SK-N-SH treated with all-trans-retinoic acid at 6 μM for 48 hours (cell line): ENCODE results near the gene CERT1.

ENCODE experiments used
- ATAC-seq: fragments of 200-7000 bp; cut with Tn5 transposase; 3 replicates; pipeline ENCODE4 v1.9.1; 2020; ENCODE audit warnings: mild to moderate bottlenecking, moderate library complexity
- ARNTL ChIP-seq: fragments of 450-650 bp; formaldehyde crosslinking; IDR thresholded peaks from 2 replicates; pipeline ENCODE4 v1.5.0; 2020; ENCODE audit warnings: low read depth, mild to moderate bottlenecking, moderate library complexity, borderline replicate concordance
- BACH2 ChIP-seq: fragments of 250-450 bp; sonication (Bioruptor Pico); IDR thresholded peaks from 2 replicates; pipeline ENCODE4 v1.9.0; 2021; ENCODE audit warnings: mild to moderate bottlenecking, borderline replicate concordance
- CSDC2 ChIP-seq: fragments of 250-450 bp; sonication (Bioruptor Pico); IDR thresholded peaks from 2 replicates; pipeline ENCODE4 v1.5.0; 2020; ENCODE audit warnings: mild to moderate bottlenecking, moderate library complexity
- ESRRG ChIP-seq: fragments of 250-450 bp; sonication (Bioruptor Pico); IDR thresholded peaks from 2 replicates; pipeline ENCODE4 v1.6.1; 2021; ENCODE audit warnings: mild to moderate bottlenecking
- GLIS3 ChIP-seq: fragments of 250-450 bp; sonication (Bioruptor Pico); IDR thresholded peaks from 2 replicates; pipeline ENCODE4 v1.5.0; 2020; ENCODE audit warnings: mild to moderate bottlenecking, moderate library complexity
- ISL1 ChIP-seq: fragments of 250-450 bp; sonication (Bioruptor Pico); IDR thresholded peaks from 2 replicates; pipeline ENCODE4 v2.1.2; 2022; ENCODE audit warnings: mild to moderate bottlenecking, moderate library complexity
- PPARA ChIP-seq: fragments of 250-450 bp; sonication (Bioruptor Pico); IDR thresholded peaks from 2 replicates; pipeline ENCODE4 v1.5.0; 2020; ENCODE audit warnings: mild to moderate bottlenecking, borderline replicate concordance
- SNAI2 ChIP-seq: fragments of 250-450 bp; sonication (Bioruptor Pico); IDR thresholded peaks from 2 replicates; pipeline ENCODE4 v1.5.0; 2020; ENCODE audit warnings: mild to moderate bottlenecking, moderate library complexity
- TCF4 ChIP-seq: fragments of 250-450 bp; sonication (Bioruptor Pico); IDR thresholded peaks from 2 replicates; pipeline ENCODE4 v1.8.0; 2021; ENCODE audit warnings: mild to moderate bottlenecking, moderate library complexity, borderline replicate concordance
- TOX ChIP-seq: fragments of 250-450 bp; sonication (Bioruptor Pico); IDR thresholded peaks from 2 replicates; pipeline ENCODE4 v1.8.0; 2021; ENCODE audit warnings: mild to moderate bottlenecking, moderate library complexity, borderline replicate concordance
- ZC3H10 ChIP-seq: fragments of 250-450 bp; sonication (Bioruptor Pico); IDR thresholded peaks from 2 replicates; pipeline ENCODE4 v1.5.1; 2021; ENCODE audit warnings: mild to moderate bottlenecking, moderate library complexity
- ZFP30 ChIP-seq: fragments of 450-650 bp; formaldehyde crosslinking; IDR thresholded peaks from 2 replicates; pipeline ENCODE4 v1.5.0; 2022; ENCODE audit warnings: mild to moderate bottlenecking, moderate library complexity
- ZNF565 ChIP-seq: fragments of 450-650 bp; formaldehyde crosslinking; conservative IDR thresholded peaks from 2 replicates; pipeline ENCODE4 v1.5.0; 2020; ENCODE audit warnings: low read depth, mild to moderate bottlenecking, moderate library complexity
- ZNF70 ChIP-seq: fragments of 450-650 bp; formaldehyde crosslinking; IDR thresholded peaks from 2 replicates; pipeline ENCODE4 v1.5.0; 2020; ENCODE audit warnings: mild to moderate bottlenecking, moderate library complexity
- ZNF8 ChIP-seq: fragments of 450-650 bp; formaldehyde crosslinking; IDR thresholded peaks from 2 replicates; pipeline ENCODE4 v1.5.0; 2020; ENCODE audit warnings: mild to moderate bottlenecking, moderate library complexity
- TF ChIP-seq, protein P1 (sequence below): fragments of 250-450 bp; sonication (Bioruptor Pico); IDR thresholded peaks from 2 replicates; pipeline ENCODE4 v1.8.0; 2021; ENCODE audit warnings: low read depth, mild to moderate bottlenecking, moderate library complexity, borderline replicate concordance
- TF ChIP-seq, protein P2 (sequence below): fragments of 250-450 bp; sonication (Bioruptor Pico); IDR thresholded peaks from 2 replicates; pipeline ENCODE4 v1.8.0; 2020; ENCODE audit warnings: mild to moderate bottlenecking, moderate library complexity, borderline replicate concordance
- TF ChIP-seq, protein P3 (sequence below): fragments of 250-450 bp; sonication (Bioruptor Pico); IDR thresholded peaks from 2 replicates; pipeline ENCODE4 v1.5.1; 2021; ENCODE audit warnings: mild to moderate bottlenecking, moderate library complexity
- TF ChIP-seq, protein P4 (sequence below): fragments of 250-450 bp; sonication (Bioruptor Pico); IDR thresholded peaks from 2 replicates; pipeline ENCODE4 v1.5.0; 2020; ENCODE audit warnings: mild to moderate bottlenecking, moderate library complexity
- TF ChIP-seq, protein P5 (sequence below): fragments of 250-450 bp; sonication (Bioruptor Pico); IDR thresholded peaks from 2 replicates; pipeline ENCODE4 v1.5.1; 2020; ENCODE audit warnings: low read depth, mild to moderate bottlenecking, moderate library complexity

Gene CERT1

DNA sequence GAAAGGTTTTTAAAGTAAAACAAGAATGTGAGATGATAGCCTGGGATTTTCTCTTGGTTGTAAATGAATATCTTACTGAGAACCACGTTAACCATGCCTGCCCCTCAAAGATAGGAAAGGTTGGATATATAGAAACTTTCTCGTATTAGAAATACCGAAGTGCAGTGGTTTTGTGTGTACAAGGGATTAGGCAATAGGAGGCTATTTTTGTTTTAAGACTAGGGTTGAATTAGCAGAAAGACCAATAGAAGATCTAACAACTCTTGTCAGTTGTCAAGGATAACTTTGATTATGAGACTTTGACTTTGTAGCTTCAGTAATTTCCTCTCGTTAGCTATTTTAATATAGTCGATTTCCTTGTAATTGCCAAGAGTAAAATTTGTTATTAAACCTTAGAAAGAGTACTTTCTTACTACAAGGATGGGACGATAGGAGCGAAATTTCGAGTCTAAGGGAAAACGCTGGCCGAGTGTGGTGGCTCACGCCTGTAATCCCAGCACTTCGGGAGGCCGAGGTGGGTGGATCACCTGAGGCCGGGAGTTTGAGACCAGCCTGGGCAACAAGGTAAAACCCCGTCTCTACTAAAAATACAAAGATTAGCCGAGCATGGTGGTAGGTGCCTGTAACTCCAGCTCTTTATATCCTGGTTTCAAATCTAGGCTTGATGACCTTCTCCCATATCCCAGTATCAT, 1.1 kb upstream of the CERT1 start:
- ATAC-seq = no peak
- TF ChIP-seq TOX (CRISPR knock-in tag) (no peak), SNAI2 (CRISPR knock-in tag) (no peak), BACH2 (CRISPR knock-in tag) (no peak), ZNF8 (no peak), ZFP30 (no peak), ISL1 (no peak), ZC3H10 (CRISPR knock-in tag) (no peak), ESRRG (CRISPR knock-in tag) (no peak), ZNF70 (no peak), ARNTL (CRISPR knock-in tag) (no peak), CSDC2 (CRISPR knock-in tag) (no peak), ZNF565 (no peak), PPARA (CRISPR knock-in tag) (no peak)
- TF ChIP-seq, protein P1, sequence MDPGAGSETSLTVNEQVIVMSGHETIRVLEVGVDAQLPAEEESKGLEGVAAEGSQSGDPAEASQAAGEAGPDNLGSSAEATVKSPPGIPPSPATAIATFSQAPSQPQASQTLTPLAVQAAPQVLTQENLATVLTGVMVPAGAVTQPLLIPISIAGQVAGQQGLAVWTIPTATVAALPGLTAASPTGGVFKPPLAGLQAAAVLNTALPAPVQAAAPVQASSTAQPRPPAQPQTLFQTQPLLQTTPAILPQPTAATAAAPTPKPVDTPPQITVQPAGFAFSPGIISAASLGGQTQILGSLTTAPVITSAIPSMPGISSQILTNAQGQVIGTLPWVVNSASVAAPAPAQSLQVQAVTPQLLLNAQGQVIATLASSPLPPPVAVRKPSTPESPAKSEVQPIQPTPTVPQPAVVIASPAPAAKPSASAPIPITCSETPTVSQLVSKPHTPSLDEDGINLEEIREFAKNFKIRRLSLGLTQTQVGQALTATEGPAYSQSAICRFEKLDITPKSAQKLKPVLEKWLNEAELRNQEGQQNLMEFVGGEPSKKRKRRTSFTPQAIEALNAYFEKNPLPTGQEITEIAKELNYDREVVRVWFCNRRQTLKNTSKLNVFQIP (CRISPR knock-in tag) = no peak
- TF ChIP-seq, protein P2, sequence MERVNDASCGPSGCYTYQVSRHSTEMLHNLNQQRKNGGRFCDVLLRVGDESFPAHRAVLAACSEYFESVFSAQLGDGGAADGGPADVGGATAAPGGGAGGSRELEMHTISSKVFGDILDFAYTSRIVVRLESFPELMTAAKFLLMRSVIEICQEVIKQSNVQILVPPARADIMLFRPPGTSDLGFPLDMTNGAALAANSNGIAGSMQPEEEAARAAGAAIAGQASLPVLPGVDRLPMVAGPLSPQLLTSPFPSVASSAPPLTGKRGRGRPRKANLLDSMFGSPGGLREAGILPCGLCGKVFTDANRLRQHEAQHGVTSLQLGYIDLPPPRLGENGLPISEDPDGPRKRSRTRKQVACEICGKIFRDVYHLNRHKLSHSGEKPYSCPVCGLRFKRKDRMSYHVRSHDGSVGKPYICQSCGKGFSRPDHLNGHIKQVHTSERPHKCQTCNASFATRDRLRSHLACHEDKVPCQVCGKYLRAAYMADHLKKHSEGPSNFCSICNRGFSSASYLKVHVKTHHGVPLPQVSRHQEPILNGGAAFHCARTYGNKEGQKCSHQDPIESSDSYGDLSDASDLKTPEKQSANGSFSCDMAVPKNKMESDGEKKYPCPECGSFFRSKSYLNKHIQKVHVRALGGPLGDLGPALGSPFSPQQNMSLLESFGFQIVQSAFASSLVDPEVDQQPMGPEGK (CRISPR knock-in tag) = no peak
- TF ChIP-seq, protein P3, sequence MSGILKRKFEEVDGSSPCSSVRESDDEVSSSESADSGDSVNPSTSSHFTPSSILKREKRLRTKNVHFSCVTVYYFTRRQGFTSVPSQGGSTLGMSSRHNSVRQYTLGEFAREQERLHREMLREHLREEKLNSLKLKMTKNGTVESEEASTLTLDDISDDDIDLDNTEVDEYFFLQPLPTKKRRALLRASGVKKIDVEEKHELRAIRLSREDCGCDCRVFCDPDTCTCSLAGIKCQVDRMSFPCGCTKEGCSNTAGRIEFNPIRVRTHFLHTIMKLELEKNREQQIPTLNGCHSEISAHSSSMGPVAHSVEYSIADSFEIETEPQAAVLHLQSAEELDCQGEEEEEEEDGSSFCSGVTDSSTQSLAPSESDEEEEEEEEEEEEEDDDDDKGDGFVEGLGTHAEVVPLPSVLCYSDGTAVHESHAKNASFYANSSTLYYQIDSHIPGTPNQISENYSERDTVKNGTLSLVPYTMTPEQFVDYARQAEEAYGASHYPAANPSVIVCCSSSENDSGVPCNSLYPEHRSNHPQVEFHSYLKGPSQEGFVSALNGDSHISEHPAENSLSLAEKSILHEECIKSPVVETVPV = no peak
- TF ChIP-seq, protein P4, sequence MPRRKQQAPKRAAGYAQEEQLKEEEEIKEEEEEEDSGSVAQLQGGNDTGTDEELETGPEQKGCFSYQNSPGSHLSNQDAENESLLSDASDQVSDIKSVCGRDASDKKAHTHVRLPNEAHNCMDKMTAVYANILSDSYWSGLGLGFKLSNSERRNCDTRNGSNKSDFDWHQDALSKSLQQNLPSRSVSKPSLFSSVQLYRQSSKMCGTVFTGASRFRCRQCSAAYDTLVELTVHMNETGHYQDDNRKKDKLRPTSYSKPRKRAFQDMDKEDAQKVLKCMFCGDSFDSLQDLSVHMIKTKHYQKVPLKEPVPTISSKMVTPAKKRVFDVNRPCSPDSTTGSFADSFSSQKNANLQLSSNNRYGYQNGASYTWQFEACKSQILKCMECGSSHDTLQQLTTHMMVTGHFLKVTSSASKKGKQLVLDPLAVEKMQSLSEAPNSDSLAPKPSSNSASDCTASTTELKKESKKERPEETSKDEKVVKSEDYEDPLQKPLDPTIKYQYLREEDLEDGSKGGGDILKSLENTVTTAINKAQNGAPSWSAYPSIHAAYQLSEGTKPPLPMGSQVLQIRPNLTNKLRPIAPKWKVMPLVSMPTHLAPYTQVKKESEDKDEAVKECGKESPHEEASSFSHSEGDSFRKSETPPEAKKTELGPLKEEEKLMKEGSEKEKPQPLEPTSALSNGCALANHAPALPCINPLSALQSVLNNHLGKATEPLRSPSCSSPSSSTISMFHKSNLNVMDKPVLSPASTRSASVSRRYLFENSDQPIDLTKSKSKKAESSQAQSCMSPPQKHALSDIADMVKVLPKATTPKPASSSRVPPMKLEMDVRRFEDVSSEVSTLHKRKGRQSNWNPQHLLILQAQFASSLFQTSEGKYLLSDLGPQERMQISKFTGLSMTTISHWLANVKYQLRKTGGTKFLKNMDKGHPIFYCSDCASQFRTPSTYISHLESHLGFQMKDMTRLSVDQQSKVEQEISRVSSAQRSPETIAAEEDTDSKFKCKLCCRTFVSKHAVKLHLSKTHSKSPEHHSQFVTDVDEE (CRISPR knock-in tag) = no peak
- TF ChIP-seq, protein P5, sequence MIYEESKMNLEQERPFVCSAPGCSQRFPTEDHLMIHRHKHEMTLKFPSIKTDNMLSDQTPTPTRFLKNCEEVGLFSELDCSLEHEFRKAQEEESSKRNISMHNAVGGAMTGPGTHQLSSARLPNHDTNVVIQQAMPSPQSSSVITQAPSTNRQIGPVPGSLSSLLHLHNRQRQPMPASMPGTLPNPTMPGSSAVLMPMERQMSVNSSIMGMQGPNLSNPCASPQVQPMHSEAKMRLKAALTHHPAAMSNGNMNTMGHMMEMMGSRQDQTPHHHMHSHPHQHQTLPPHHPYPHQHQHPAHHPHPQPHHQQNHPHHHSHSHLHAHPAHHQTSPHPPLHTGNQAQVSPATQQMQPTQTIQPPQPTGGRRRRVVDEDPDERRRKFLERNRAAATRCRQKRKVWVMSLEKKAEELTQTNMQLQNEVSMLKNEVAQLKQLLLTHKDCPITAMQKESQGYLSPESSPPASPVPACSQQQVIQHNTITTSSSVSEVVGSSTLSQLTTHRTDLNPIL = no peak

DNA sequence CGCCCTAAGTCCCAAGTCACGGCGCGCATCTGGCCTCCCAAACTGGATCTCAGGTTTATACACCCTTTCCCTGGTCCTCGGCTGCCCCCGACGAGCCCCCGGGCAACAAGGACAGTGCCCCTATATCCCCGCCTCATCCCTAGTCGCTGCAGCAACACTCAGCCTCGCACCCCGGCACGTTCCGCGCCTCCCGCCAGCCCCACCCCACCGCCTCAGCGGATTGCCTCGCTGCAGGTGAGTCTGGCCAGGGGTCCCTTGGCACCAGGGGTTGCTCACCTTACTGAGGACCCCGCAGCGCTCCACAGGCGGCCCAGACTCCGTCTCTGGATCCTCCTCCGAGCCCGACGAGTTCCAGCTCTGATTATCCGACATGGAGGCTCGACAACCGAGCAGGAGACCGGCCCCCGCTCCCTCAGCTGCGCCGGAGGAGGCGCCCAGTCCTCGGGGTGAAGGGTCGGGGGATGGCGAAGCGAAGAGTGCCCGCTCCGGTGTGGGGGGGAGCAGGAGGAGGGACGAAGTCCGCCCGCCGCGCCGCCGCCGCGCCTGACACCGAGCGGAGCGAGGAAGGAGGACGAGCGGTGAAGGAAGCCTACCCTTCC, 494 bp downstream of the CERT1 start:
- no peak for TF ChIP-seq ZNF565
- no peak for TF ChIP-seq ZNF8
- TF ChIP-seq BACH2 (CRISPR knock-in tag) = no peak
- TF ChIP-seq TCF4 (CRISPR knock-in tag) = no peak
- no peak for TF ChIP-seq ISL1
- no peak for TF ChIP-seq GLIS3 (CRISPR knock-in tag)
- TF ChIP-seq, protein P3 = no peak
- TF ChIP-seq ESRRG (CRISPR knock-in tag) = no peak
- TF ChIP-seq SNAI2 (CRISPR knock-in tag) = no peak
- ATAC-seq = peak; percentile 64
